Activated T-helper 1 cell treated with anti-CD3 and anti-CD28 coated beads, Interleukin-2, amount 50 U/mL, for 16 hours (primary cell): Measurements from ENCODE around the gene LIN7C.
"Not testable (repeated sequence)": the region's sequence is repeated elsewhere in the genome, so short reads cannot be mapped to it uniquely, and the experiment has no call there.

ENCODE experiments used
- DNase-seq, 2 donors: peaks; one replicate each; pipeline ENCODE4 v3.0.0-alpha.2; 2020; ENCODE audit warnings: low read depth in 1 of 2, low spot score in 1 of 2

The LIN7C gene

DNA sequence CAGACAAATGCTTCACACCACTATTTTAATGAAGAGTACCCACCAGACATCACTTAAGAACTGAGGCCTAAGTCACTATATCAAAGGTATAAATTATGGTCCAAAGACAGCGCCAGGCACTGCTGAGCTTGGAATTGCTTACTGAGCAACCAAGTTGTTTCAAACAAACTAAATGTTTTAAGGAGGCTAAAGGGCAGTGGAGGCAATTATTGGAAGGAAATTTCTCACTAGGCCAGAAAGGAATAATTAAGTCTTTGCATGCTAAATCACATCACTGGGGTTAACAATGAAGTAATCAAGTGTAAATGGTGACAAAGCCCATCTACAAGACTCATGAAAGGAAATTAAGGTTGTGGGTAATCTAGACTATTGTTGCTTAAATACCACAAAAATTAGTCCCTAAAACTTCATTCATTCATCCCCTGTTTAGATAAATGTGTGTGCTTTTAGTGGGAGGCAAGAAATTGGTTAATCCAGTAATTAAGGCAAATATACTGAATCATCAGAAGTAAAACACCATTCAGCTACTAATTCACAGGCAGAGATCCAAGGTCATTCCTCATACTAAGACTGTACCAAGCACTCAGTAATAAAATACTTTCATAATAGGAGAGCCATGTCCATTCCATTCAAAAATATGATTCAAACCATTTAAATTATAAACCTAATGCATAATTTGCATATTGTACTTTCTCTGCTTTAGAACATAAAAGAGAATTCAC is 55.2 kb downstream of the LIN7C start:
- no peak for DNase-seq

DNA sequence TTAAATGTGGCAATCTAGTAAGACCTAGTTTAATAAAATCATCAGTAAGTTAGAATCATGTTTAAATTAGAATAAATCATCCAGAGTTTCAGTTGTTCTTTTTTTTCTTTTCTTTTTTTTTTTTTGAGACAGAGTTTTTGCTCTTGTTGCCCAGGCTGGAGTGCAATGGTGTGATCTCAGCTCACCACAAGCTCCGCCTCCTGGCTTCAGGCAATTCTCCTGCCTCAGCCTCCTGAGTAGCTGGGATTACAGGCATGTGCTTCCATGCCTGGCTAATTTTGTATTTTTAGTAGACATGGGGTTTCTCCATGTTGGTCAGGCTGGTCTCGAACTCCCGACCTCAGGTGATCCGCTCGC is 58.4 kb downstream of the LIN7C start:
- not testable (repeated sequence) for DNase-seq

DNA sequence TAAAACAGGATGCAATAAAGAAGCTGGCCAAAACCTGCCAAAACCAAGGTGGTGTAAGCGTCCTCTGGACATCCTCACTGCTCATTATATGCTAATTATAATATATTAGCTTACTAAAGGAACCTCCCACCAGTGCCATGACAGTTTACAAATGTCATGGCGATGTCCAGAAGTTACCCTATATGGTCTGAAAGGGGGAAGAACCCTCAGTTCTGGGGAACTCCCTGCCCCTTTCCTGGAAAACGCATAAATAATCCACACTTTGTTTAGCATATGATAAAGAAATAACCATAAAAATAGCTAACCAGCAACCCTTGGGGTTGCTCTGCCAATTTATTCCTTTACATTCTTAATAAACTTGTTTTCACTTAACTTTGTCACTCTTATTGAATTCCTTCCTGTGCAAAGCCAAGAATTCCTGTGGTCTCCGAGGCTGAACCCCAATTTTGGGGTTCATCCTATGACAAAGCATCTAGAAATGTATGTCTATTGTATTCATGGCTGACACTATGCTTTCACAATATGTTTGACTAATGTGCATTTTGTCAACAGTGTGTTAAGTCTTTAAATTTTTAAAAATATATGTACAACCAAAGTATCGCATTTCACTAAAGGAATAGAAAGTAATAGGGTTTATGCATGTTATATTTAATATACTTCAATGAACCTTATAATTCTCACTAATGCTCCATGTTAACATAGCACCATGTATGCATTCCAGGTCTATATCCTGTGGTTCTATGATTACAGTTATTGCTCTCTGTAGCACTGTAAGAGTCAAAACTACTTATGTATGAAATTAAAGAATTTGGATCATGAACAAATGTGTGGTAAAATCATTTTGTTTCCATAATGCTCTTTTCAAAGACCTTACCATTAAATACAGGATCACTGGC is 59.0 kb downstream of the LIN7C start:
- no peak for DNase-seq

DNA sequence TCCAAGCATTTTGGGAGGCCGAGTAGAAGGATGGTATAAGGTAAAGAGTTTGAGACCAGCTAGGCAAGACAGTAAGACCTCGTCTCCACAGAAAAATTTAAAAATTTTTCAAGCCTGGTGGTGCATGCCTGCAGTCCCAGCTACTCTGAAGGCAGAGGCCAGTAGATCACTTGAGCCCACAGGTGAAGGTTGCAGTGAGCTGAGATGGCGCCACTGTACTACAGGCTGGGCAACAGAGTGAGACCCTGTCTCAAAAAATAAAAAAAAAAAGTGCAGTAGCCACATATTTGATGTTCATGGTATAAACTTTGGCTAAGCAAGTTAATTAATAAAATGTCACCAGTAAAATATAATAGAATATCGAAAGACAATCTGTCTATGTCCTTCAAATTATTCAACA is 60.9 kb downstream of the LIN7C start:
- DNase-seq: no peak

DNA sequence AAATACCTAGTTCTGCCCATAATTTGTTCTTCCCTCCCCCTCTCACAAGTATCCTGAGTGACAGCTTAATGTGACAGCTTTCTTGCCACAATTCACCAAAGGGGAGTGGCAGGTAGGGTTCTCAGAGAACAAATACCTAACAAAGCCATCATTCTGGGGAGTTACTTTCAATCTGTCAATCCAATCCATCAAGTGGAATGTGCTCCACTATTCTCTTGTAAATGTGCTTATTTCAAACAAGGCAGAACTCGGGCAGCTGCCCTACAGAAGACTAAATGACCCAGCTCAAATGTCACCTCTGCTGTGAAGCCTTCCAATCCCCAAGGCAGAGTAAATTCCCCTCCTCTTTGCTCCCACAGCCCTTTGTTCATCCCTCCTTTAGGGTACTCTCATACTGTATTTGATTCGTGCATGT is 61.8 kb downstream of the LIN7C start:
- DNase-seq: no peak
